ENCODE measurements around the gene COL23A1.
A peak's percentile ranks its signal among the peaks of the same experiment; 100 is the strongest.
"Not testable (repeated sequence)": the region's sequence is repeated elsewhere in the genome, so short reads cannot be mapped to it uniquely, and the experiment has no call there.

The COL23A1 gene

GRCh38 chr5:178242416-178242815, 347.8 kb downstream of the COL23A1 start:
- no peak for DNase-seq (ENCODE audit: insufficient read length, low spot score)
- no peak for FAIRE-seq
- TF ChIP-seq POLR2A (IDR thresholded peaks at IDR 0.05; ENCODE audit: low read depth, low read length) (no peak), SPI1 (IDR thresholded peaks at IDR 0.05; ENCODE audit: low read depth, low read length) (no peak), TAF1 (IDR thresholded peaks at IDR 0.05; ENCODE audit: low read depth, low read length) (no peak), POU2F2 (IDR thresholded peaks at IDR 0.05; ENCODE audit: low read depth, low read length) (no peak), POLR2AphosphoS5 (IDR thresholded peaks at IDR 0.05; ENCODE audit: low read depth, low read length) (no peak), PAX5 (IDR thresholded peaks at IDR 0.05; ENCODE audit: insufficient read depth, low read length, severe bottlenecking) (no peak)

GRCh38 chr5:178241688-178242231, 348.4 kb downstream of the COL23A1 start:
- TF ChIP-seq POLR2AphosphoS5 (IDR thresholded peaks at IDR 0.05; ENCODE audit: low read depth, low read length) (no peak), TAF1 (IDR thresholded peaks at IDR 0.05; ENCODE audit: low read depth, low read length) (no peak), POU2F2 (IDR thresholded peaks at IDR 0.05; ENCODE audit: low read depth, low read length) (no peak), PAX5 (IDR thresholded peaks at IDR 0.05; ENCODE audit: insufficient read depth, low read length, severe bottlenecking) (no peak), POLR2A (IDR thresholded peaks at IDR 0.05; ENCODE audit: low read depth, low read length) (no peak), SPI1 (IDR thresholded peaks at IDR 0.05; ENCODE audit: low read depth, low read length) (no peak)
- no peak for DNase-seq (ENCODE audit: insufficient read length, low spot score)
- peak; percentile 51 for FAIRE-seq

- no peak for TF ChIP-seq SPI1 (IDR thresholded peaks at IDR 0.05; ENCODE audit: low read depth, low read length)
- TF ChIP-seq POLR2A (IDR thresholded peaks at IDR 0.05; ENCODE audit: low read depth, low read length), result no peak
- TF ChIP-seq POLR2AphosphoS5 (IDR thresholded peaks at IDR 0.05; ENCODE audit: low read depth, low read length), result no peak
- TF ChIP-seq PAX5 (IDR thresholded peaks at IDR 0.05; ENCODE audit: insufficient read depth, low read length, severe bottlenecking), result no peak
- no peak for TF ChIP-seq POU2F2 (IDR thresholded peaks at IDR 0.05; ENCODE audit: low read depth, low read length)
- no peak for TF ChIP-seq TAF1 (IDR thresholded peaks at IDR 0.05; ENCODE audit: low read depth, low read length)
- no peak for FAIRE-seq
- no peak for DNase-seq (ENCODE audit: insufficient read length, low spot score)
These were observed 348.9 kb downstream of the COL23A1 start for GRCh38 chr5:178241231-178241663.

GRCh38 chr5:178240766-178241165, 349.4 kb downstream of the COL23A1 start:
- FAIRE-seq, result peak; percentile 82
- DNase-seq (ENCODE audit: insufficient read length, low spot score), result no peak
- peak; percentile 28; the same call in 1 of the 2 replicates for TF ChIP-seq SPI1 (IDR thresholded peaks at IDR 0.05; ENCODE audit: low read depth, low read length)
- no peak for TF ChIP-seq POU2F2 (IDR thresholded peaks at IDR 0.05; ENCODE audit: low read depth, low read length)

GRCh38 chr5:178240341-178240741, 349.9 kb downstream of the COL23A1 start:
- DNase-seq (ENCODE audit: insufficient read length, low spot score) (no peak), FAIRE-seq (no peak)
- no peak for TF ChIP-seq SPI1 (IDR thresholded peaks at IDR 0.05; ENCODE audit: low read depth, low read length)
- no peak for TF ChIP-seq PAX5 (IDR thresholded peaks at IDR 0.05; ENCODE audit: insufficient read depth, low read length, severe bottlenecking)
- no peak for TF ChIP-seq POU2F2 (IDR thresholded peaks at IDR 0.05; ENCODE audit: low read depth, low read length)
- no peak for TF ChIP-seq POLR2AphosphoS5 (IDR thresholded peaks at IDR 0.05; ENCODE audit: low read depth, low read length)
- TF ChIP-seq POLR2A (IDR thresholded peaks at IDR 0.05; ENCODE audit: low read depth, low read length), result no peak
- TF ChIP-seq TAF1 (IDR thresholded peaks at IDR 0.05; ENCODE audit: low read depth, low read length), result no peak

GRCh38 chr5:178239626-178240301, 350.4 kb downstream of the COL23A1 start:
- FAIRE-seq, result peak; percentile 98
- DNase-seq (ENCODE audit: insufficient read length, low spot score), result not testable (repeated sequence)

GRCh38 chr5:178238711-178239592, 351.2 kb downstream of the COL23A1 start:
- TF ChIP-seq POLR2A (IDR thresholded peaks at IDR 0.05; ENCODE audit: low read depth, low read length) (no peak), TAF1 (IDR thresholded peaks at IDR 0.05; ENCODE audit: low read depth, low read length) (no peak), PAX5 (IDR thresholded peaks at IDR 0.05; ENCODE audit: insufficient read depth, low read length, severe bottlenecking) (no peak), POLR2AphosphoS5 (IDR thresholded peaks at IDR 0.05; ENCODE audit: low read depth, low read length) (no peak), SPI1 (IDR thresholded peaks at IDR 0.05; ENCODE audit: low read depth, low read length) (no peak), POU2F2 (IDR thresholded peaks at IDR 0.05; ENCODE audit: low read depth, low read length) (no peak)
- FAIRE-seq, result peak; percentile 70
- no peak for DNase-seq (ENCODE audit: insufficient read length, low spot score)

- DNase-seq (ENCODE audit: insufficient read length, low spot score) (no peak), FAIRE-seq (no peak)
- TF ChIP-seq POLR2A (IDR thresholded peaks at IDR 0.05; ENCODE audit: low read depth, low read length), result no peak
- TF ChIP-seq TAF1 (IDR thresholded peaks at IDR 0.05; ENCODE audit: low read depth, low read length), result no peak
- no peak for TF ChIP-seq POLR2AphosphoS5 (IDR thresholded peaks at IDR 0.05; ENCODE audit: low read depth, low read length)
- no peak for TF ChIP-seq SPI1 (IDR thresholded peaks at IDR 0.05; ENCODE audit: low read depth, low read length)
- TF ChIP-seq POU2F2 (IDR thresholded peaks at IDR 0.05; ENCODE audit: low read depth, low read length), result no peak
- TF ChIP-seq PAX5 (IDR thresholded peaks at IDR 0.05; ENCODE audit: insufficient read depth, low read length, severe bottlenecking), result no peak
These were observed 351.9 kb downstream of the COL23A1 start for GRCh38 chr5:178238313-178238635.

- FAIRE-seq, result no peak
- TF ChIP-seq POLR2AphosphoS5 (IDR thresholded peaks at IDR 0.05; ENCODE audit: low read depth, low read length) (no peak), SPI1 (IDR thresholded peaks at IDR 0.05; ENCODE audit: low read depth, low read length) (no peak), POLR2A (IDR thresholded peaks at IDR 0.05; ENCODE audit: low read depth, low read length) (no peak), PAX5 (IDR thresholded peaks at IDR 0.05; ENCODE audit: insufficient read depth, low read length, severe bottlenecking) (no peak), TAF1 (IDR thresholded peaks at IDR 0.05; ENCODE audit: low read depth, low read length) (no peak), POU2F2 (IDR thresholded peaks at IDR 0.05; ENCODE audit: low read depth, low read length) (no peak)
- no peak for DNase-seq (ENCODE audit: insufficient read length, low spot score)
These were observed 352.5 kb downstream of the COL23A1 start for GRCh38 chr5:178237431-178238312.
